Measurements from ENCODE around the gene AP1S3.

DNA sequence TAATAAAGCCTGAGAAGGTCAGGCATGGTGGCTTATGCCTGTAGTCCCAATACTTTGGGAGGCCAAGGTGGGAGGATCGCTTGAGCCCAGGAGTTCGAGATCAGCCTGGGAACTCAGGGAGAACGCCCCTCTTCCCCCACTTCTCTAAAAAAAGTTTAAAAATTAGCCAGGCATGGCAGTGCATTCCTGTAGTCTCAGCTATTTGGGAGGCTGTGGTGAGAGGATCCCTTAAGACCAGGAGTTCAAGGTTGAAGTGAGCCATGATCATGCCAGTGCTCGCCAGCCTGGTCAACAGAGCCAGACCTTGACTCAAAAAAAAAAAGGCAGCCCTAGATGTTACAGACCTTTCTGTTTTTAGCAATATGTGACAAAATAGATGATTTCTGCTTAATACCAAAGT lies 83.4 kb downstream of the AP1S3 start:
- no peak for TF ChIP-seq ZBTB7A (tag by site-specific recombination; IDR thresholded peaks at IDR 0.05; ENCODE audit: low read depth)
- TF ChIP-seq ZNF530 (tag by site-specific recombination; IDR thresholded peaks at IDR 0.05; ENCODE audit: low read depth): no peak

All from HEK293 (cell line).